HG03378 (cell line): ENCODE data around the gene FGD4.
"Not testable (repeated sequence)": the region's sequence is repeated elsewhere in the genome, so short reads cannot be mapped to it uniquely, and the experiment has no call there.

ENCODE experiments used
- ATAC-seq: cut with Tn5 transposase; IDR thresholded peaks from one replicate; pipeline ENCODE4 v1.9.1; 2021; ENCODE audit warnings: mild to moderate bottlenecking, moderate library complexity; ENCODE audit not compliant: unreplicated experiment

The FGD4 gene

GRCh38 chr12:32488132-32488531 lies 88.8 kb downstream of the FGD4 start:
- ATAC-seq, result no peak

GRCh38 chr12:32489070-32489469 lies 89.7 kb downstream of the FGD4 start:
- ATAC-seq, result no peak

- no peak for ATAC-seq
Observed at GRCh38 chr12:32490801-32491200, 91.4 kb downstream of the FGD4 start.

- no peak for ATAC-seq
Observed at GRCh38 chr12:32493282-32493681, 93.9 kb downstream of the FGD4 start.

GRCh38 chr12:32494656-32495055 lies 95.3 kb downstream of the FGD4 start:
- ATAC-seq, result no peak

- no peak for ATAC-seq
Observed at GRCh38 chr12:32496946-32497345, 97.6 kb downstream of the FGD4 start.

- no peak for ATAC-seq
Observed at GRCh38 chr12:32497864-32498263, 98.5 kb downstream of the FGD4 start.

- no peak for ATAC-seq
Observed at GRCh38 chr12:32499048-32499447, 99.7 kb downstream of the FGD4 start.

GRCh38 chr12:32501835-32502333 lies 102.5 kb downstream of the FGD4 start:
- ATAC-seq, result no peak

GRCh38 chr12:32502693-32503502 lies 103.5 kb downstream of the FGD4 start:
- no peak for ATAC-seq

- no peak for ATAC-seq
Observed at GRCh38 chr12:32503730-32504129, 104.4 kb downstream of the FGD4 start.

- ATAC-seq, result no peak
Observed at GRCh38 chr12:32504591-32504990, 105.2 kb downstream of the FGD4 start.

GRCh38 chr12:32505067-32505945 lies 105.9 kb downstream of the FGD4 start:
- ATAC-seq, result no peak

- ATAC-seq, result not testable (repeated sequence)
Observed at GRCh38 chr12:32507096-32507941, 108.0 kb downstream of the FGD4 start.

- no peak for ATAC-seq
Observed at GRCh38 chr12:32507942-32508320, 108.6 kb downstream of the FGD4 start.

- no peak for ATAC-seq
Observed at GRCh38 chr12:32508626-32509025, 109.3 kb downstream of the FGD4 start.

- no peak for ATAC-seq
Observed at GRCh38 chr12:32509328-32510091, 110.2 kb downstream of the FGD4 start.

GRCh38 chr12:32511976-32512375 lies 112.6 kb downstream of the FGD4 start:
- not testable (repeated sequence) for ATAC-seq

- no peak for ATAC-seq
Observed at GRCh38 chr12:32512379-32512778, 113.0 kb downstream of the FGD4 start.

GRCh38 chr12:32512910-32513309 lies 113.6 kb downstream of the FGD4 start:
- ATAC-seq, result no peak
